Epithelial cell of prostate (primary cell): ENCODE measurements around the gene SV2C.
"Not testable (repeated sequence)": the region's sequence is repeated elsewhere in the genome, so short reads cannot be mapped to it uniquely, and the experiment has no call there.

ENCODE experiments used
- DNase-seq: peaks from one replicate; pipeline ENCODE4 v3.0.0-alpha.2; 2011; ENCODE audit warnings: low read depth, low spot score
- H3K27ac ChIP-seq: fragments of 450-650 bp; 2 replicates; pipeline ENCODE4 v1.5.1; 2017; ENCODE audit warnings: mild to moderate bottlenecking

SV2C gene

GRCh38 chr5:76280494-76280893 lies 197.3 kb downstream of the SV2C start:
- no peak for DNase-seq
- no peak overlapping the region for H3K27ac ChIP-seq

- peak overlapping the region; percentile 66 for H3K27ac ChIP-seq
- DNase-seq, result peak; percentile 92
Observed at GRCh38 chr5:76283670-76284069, 200.5 kb downstream of the SV2C start.

GRCh38 chr5:76289692-76290091 lies 206.5 kb downstream of the SV2C start:
- peak overlapping the region; percentile 72 for H3K27ac ChIP-seq
- DNase-seq, result no peak

GRCh38 chr5:76290321-76290757 lies 207.2 kb downstream of the SV2C start:
- DNase-seq, result peak; percentile 83
- H3K27ac ChIP-seq, result peak overlapping the region; percentile 72

GRCh38 chr5:76291305-76292077 lies 208.3 kb downstream of the SV2C start:
- peak overlapping the region; percentile 72 for H3K27ac ChIP-seq
- DNase-seq, result peak; percentile 26

GRCh38 chr5:76292620-76293322 lies 209.6 kb downstream of the SV2C start:
- no peak for DNase-seq
- H3K27ac ChIP-seq, result no peak overlapping the region

- no peak overlapping the region for H3K27ac ChIP-seq
- DNase-seq, result no peak
Observed at GRCh38 chr5:76294573-76294972, 211.4 kb downstream of the SV2C start.

- DNase-seq, result no peak
- no peak overlapping the region for H3K27ac ChIP-seq
Observed at GRCh38 chr5:76298852-76299251, 215.7 kb downstream of the SV2C start.

GRCh38 chr5:76299592-76299991 lies 216.4 kb downstream of the SV2C start:
- H3K27ac ChIP-seq, result no peak overlapping the region
- no peak for DNase-seq

GRCh38 chr5:76301932-76302331 lies 218.7 kb downstream of the SV2C start:
- DNase-seq, H3K27ac ChIP-seq: not testable (repeated sequence)

- DNase-seq, H3K27ac ChIP-seq: not testable (repeated sequence)
Observed at GRCh38 chr5:76302661-76303060, 219.5 kb downstream of the SV2C start.

- H3K27ac ChIP-seq, result peak overlapping the region; percentile 52
- DNase-seq, result peak; percentile 87
Observed at GRCh38 chr5:76303921-76304320, 220.7 kb downstream of the SV2C start.

GRCh38 chr5:76305269-76305668 lies 222.1 kb downstream of the SV2C start:
- H3K27ac ChIP-seq, result no peak overlapping the region

GRCh38 chr5:76305775-76306174 lies 222.6 kb downstream of the SV2C start:
- DNase-seq, result no peak
- H3K27ac ChIP-seq, result no peak overlapping the region

More at GRCh38 chr5:76305269-76305668, 222.1 kb downstream of the SV2C start:
- DNase-seq, result no peak

- H3K27ac ChIP-seq, result no peak overlapping the region
- no peak for DNase-seq
Observed at GRCh38 chr5:76310208-76310607, 227.0 kb downstream of the SV2C start.

GRCh38 chr5:76312783-76313182 lies 229.6 kb downstream of the SV2C start:
- no peak overlapping the region for H3K27ac ChIP-seq
- no peak for DNase-seq

- no peak for DNase-seq
- no peak overlapping the region for H3K27ac ChIP-seq
Observed at GRCh38 chr5:76314643-76315042, 231.5 kb downstream of the SV2C start.

GRCh38 chr5:76319673-76320072 lies 236.5 kb downstream of the SV2C start:
- DNase-seq, result no peak

GRCh38 chr5:76323494-76323893 lies 240.3 kb downstream of the SV2C start:
- not testable (repeated sequence) for H3K27ac ChIP-seq, DNase-seq

More at GRCh38 chr5:76319673-76320072, 236.5 kb downstream of the SV2C start:
- H3K27ac ChIP-seq, result no peak overlapping the region

- DNase-seq, result no peak
- no peak overlapping the region for H3K27ac ChIP-seq
Observed at GRCh38 chr5:76325326-76325725, 242.1 kb downstream of the SV2C start.

GRCh38 chr5:76325876-76326491 lies 242.8 kb downstream of the SV2C start:
- no peak for DNase-seq
- H3K27ac ChIP-seq, result no peak overlapping the region
